Adrenal gland (tissue), 5 donors: ENCODE measurements around the gene MSRB3.

Experiments
- CTCF ChIP-seq, 6 experiments: fragments of 450-650 bp in 4 of 6; fragments of 200-600 bp in 2 of 6; sonication (generic) in 1 of 6; IDR thresholded peaks; 1 replicate in 5 of 6; 2 replicates in 1 of 6; pipeline versions ENCODE4 v1.5.1 to v1.8.0; 2016 to 2021; ENCODE audit warnings: antibody characterized with exemption in 6 of 6, mild to moderate bottlenecking in 2 of 6, moderate library complexity in 1 of 6
- POLR2A ChIP-seq, 2 donors: fragments of 450-650 bp; IDR thresholded peaks; one replicate each; pipeline ENCODE4 v1.6.1; 2017; ENCODE audit warnings: antibody characterized with exemption in 2 of 2, mild to moderate bottlenecking in 2 of 2, moderate library complexity in 1 of 2
- donor health status: DM: no; HTN: no; CAD: no.

GRCh38 chr12:65488197-65488596 is 209.7 kb downstream of the MSRB3 start:
- TF ChIP-seq CTCF (IDR thresholded peaks at IDR 0.05) (no peak), POLR2A (IDR thresholded peaks at IDR 0.05) (no peak)
